Activated CD4-positive, alpha-beta T cell treated with anti-CD3 and anti-CD28 coated beads, Interleukin-10, Interleukin-2, amounts not matched to agents 100 ng/mL and 50 ng/mL, durations not matched to agents 16 hours and 8 hours (primary cell): ENCODE measurements around the gene HECW1.

ENCODE experiments used
- DNase-seq: peaks from one replicate; pipeline ENCODE4 v3.0.0-alpha.2; 2020

The HECW1 gene

DNA sequence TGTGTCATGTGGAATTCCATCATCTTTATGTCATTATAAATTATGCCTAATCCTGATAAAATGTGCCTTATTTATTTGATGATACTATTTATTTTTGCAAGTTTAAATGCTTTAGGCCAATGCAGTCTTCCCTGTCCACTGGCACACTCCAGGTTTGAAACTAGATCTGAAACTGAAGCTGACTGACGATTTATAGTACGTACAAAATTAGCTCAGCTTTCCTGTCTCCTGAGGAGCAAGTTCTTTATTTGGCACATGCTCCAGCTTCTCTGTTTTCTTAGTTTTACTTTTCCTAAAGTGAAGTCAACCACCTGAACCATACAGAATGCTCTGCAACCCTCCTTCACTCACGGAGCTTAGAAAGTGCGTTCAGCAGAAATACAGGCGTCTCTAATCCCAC is 164.1 kb downstream of the HECW1 start:
- DNase-seq: no peak

DNA sequence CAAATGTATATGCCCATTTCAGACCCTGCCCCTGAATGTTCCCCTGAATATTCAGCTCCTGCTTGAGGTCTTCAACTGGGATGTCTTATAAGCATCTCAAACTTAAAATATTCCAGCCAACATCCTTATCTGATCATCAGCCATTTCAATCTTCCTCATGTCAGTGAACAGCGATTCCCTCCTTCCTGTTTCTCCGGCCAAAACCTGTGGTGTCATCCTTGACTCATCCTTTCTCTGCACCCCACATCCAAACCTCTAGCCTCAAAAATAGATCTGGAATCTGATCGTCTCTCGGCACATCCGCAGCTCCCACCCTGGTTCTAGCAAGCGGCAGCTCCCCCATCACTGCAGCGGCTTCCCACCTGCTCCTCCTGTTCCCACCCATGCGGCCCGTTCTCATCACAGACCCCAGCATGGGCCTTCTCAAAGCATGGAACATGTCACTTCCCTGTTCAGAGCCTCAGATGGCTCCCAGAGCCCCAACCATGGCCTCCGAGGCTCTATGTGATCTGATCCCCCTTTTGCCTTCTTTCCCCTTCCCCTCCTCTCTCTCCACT is 165.7 kb downstream of the HECW1 start:
- DNase-seq: no peak

DNA sequence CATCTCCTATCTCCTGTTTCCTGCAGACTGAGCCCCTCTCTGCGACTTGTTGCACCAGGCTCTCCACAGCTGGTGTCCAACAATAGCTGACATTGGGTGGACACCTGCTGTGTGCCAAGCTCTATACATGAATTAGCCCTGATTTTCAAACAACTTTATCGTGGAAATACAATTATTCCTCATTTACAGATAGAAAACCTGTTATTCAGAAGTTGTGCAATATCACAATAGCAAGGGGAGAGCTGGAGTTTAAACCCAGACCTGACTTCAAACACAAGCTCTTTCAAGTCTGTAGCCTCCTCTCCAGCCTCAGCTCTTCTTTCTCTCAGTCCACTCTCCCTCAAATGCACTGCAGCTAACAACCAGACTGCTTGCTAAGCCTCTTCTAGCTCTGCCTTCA is 168.8 kb downstream of the HECW1 start:
- DNase-seq: no peak

DNA sequence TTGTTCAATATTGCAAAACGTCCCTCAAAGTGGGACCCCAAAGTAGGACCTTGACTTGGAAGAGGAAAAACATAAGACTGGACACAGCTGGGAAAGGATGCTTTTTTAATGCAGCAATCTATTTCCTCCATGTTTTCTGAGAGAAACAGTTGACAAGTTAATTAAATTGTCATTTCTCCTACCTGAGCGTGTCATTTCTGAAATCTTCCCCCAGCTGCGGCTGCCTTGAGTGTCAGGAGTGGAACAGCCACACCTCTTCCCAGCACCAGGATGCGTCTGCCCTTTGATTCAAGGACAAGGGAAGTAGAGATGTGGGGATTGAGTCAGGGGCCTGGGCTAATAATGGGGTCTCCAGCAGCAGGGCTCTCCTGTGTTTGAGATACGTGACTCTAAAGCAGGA is 171.3 kb downstream of the HECW1 start:
- DNase-seq: no peak

DNA sequence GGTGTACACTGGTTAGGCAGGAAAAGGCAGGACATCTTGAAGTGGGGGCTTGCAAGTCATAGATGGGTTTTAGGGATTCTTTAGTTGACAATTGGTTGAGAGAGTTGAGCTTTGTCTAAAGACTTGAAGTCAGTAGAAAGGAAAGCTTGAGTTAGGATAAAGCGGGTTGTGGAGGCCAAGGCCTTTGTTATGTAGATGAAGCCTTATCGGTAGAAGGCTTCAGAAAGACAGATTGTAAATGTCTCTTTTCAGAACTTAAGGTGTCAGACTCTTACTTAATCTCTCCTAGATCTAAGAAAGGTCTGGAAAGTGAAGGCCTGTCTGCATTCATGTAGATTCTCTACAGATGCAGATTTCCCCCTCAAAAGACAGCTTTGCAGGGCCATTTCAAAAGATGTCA is 177.4 kb downstream of the HECW1 start:
- no peak for DNase-seq

DNA sequence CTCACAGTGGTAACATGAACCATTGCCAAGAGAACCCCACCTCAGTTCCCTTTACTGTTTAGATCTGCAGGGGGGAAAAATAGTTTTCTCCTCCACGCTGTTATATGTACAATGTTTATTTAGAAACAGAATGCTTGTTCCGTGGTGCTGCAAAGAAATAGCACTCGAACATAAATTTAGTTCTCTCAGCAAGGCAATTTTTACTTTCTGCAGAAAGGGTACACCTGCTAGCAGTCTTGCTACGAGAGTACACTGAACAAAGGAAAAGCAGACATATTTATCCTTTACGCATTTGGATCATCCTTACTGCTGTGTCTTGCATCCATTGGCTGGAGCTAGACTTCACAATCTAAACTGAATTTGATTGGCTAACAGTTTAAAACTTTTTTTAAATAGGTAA is 178.5 kb downstream of the HECW1 start:
- DNase-seq: no peak

DNA sequence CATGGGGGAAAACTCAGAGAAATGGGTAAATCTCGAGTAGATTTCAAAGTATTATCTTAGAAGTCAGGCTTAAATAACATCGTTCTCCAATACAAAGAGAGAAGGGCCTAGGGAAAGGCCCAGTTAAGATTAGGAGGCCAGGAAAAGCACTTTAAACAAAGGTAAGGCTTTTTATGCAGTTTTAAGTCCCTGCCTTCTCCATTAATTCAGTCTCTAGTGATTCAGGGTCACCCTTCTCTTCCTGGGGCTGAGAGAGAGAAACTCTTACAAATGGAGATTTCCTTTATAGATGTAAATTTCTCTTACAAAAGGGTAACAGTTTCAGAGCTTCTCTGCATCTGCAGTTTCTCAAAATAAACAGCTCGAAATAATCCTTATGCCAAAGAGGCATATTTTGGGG is 179.3 kb downstream of the HECW1 start:
- DNase-seq: no peak

DNA sequence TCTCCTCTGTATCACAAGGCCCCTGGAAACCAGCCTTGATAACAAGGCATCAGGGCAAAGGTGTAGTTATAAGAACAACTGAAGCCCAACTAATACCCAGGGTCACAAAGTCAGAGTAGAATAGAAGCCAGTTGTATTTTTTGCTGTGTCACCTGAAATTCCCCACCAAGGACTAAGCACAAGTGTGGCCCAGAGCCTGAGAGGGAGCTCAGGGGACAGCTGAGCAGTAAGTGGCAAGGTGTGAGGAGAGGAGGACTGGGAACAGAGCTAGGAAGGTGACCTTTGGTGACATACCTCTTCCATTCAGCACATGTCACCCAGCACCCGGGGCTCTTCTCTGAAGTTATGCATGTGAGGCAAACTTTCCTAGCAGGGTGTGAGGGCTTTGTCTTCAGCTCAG is 179.9 kb downstream of the HECW1 start:
- DNase-seq: no peak

DNA sequence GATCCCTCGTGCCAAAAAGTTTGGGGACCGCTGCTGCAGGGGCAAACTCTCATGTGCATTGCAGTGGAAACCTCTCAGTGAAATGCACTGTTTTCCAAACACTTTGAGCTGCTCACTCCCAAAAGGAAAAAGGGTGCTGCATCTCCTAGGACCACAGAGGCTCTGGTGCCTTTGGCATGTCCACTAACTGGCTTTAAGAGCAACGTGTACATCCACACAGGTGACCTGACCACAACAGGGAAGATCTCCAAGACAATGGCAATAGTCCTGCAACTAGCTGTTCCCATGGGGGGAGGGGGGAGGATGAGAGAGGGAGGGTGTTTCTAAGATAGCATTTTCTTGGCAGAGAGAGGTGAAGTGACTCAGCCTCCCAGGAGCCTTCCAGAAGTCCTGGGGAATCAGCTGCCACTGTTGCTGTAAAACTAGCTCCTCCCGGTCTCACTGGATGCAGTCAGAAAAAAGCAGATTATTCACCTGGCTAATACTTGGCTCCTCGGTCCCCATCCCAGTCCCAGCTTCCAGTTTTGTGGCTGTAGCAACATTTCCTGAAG is 181.7 kb downstream of the HECW1 start:
- DNase-seq: no peak

DNA sequence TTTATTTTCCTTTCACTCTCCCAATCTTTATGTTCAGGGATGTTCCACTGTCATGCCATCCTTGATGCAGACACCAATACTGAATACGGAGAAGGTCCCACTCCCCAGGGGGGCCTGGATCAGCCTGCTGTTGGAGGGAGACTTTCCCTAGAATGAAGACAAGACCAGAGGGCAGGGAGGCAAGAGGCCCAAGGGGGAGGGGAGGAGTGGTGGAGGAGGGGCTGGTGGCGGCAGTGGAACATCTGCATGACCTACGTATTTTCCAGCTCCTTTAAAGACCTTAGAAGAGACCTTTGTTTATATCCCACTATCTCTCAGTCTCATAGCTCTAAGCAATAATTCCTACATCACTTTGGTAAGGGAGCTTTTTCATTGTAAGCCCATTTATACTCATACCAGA is 183.0 kb downstream of the HECW1 start:
- DNase-seq: no peak

DNA sequence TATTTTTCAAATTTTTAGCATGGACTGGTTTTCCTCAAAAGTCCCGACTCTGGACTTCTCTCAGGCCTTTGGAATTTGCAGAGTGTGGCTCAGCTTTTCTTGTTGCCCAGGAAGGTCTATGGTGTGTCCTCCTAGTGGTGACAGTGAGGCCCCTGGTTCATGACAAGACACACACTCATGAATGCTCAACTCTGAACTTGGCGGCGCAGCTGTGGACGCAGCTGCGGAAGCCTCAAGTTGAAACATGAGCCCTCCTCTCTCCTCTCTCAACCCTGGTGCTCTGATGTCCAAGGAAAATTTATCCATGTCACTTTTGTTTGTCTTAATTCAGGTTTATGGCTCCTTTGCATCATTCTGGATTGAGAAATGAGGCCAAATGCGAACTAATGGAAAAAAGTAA is 183.9 kb downstream of the HECW1 start:
- no peak for DNase-seq

DNA sequence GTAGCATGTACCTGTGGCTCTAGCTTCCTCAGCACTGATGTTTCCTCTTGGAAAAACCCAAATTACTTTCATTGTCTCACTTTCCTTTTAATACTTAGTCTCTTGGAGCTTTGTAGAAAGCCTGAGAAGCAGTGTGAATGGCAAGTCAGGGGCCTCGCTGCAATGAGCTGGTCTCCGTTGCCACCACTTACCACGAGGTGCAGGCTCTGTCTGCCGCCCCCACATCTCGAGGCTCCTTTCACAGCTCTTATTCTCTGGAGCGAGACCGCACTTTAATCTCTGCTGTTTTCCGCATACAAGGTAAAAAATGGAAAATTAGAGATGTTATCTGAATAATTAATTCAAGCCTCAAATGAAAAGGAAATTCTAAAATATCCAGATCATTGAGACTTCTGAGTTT is 186.2 kb downstream of the HECW1 start:
- no peak for DNase-seq

DNA sequence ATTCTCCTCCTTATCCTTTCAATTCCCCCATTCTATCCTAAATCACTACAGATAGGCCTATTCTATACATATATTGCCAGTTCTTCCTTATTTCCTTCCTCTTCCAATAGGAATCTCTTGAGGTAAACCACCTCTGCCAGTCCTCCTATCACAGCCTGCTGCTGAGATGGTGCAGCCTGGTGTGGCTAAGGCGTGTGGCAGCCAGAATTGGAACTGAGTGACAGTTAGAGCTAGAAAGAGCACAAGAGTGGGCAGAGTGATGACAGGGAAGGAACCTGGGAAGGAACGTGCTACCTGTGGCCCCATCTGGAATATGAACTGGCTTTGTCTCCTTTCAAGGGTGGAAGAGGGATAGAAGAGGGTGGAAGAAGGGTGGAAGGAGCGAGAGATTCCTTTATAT is 187.7 kb downstream of the HECW1 start:
- no peak for DNase-seq

DNA sequence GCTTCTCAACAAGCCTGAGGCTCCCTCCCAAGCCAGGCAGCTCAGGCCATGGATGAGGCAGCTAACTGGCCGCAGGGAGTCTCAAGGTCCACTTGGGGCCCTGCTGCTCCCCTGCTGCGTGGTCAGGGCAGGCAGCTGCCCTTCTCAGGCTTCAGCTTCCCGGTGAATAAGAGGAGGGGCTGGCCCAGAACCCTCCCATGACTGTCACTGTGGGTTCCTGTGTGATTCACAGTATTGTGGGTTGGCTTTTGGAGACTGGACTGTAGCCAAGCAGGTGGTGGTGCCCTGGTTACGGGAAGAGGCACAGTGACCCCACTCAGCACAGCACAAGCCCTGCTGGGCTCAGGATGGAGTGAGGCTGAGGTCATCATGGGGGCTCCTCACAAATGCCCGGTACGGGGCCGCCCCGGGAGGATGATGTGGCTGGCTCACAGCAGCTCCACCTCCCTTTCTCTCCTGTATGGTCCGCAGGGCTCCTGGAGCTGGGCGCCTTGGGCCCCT is 189.8 kb downstream of the HECW1 start:
- peak; percentile 39 for DNase-seq

DNA sequence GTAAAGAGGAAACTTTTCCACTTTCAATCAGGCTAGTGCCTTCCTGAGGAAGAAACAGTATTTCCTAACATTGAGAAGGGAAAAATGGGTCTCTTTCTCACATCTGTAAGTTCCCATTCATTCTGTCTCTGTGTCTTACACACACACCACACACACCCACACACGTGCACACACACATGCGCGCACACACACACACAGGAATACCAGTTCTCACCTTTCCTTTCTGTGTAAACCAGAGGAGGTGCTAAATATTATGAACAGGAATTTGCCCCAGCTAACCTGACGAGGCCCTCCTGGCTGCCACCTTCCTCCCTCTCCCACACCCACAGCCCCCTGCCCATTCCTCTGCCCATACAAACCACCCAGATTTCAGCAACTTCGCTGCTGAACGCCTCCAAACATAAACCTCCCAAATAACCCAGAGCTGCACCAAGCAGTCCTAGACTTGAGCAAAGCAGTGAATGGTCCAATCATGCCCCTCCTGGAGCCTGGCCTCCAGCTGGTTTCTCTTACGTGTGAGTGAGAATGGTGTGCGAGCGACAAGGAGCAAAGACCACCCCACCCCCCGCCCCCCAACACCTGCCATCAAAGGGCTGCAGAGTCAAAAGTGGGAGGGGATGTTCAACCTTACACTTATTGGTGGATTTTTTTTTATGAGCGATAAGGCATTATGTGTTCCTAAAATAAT is 190.5 kb downstream of the HECW1 start:
- DNase-seq: no peak

DNA sequence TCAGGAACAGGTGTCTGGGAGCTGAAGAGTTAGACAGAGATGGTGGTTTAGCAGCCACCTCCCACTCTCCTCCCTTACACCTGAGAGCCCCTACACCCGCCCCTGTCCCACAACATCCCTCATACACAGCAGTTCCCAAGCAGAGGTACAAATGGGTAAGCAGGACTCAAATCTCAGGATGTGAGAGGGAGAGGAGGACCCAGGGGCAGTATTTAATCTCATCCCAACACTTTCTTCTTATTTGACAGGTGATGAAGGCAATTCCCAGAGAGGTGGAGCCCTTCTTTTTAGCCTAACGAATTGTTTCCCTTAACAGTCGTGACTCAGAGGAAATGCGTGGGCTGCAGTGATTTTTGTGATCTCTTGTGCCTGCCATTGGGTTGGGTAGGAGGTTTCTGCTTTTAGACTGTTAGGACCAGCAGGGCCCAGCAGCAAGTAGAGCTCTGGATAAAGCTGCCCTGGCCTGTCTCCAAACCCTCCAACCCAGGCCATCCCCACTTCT is 191.3 kb downstream of the HECW1 start:
- peak; percentile 54 for DNase-seq

DNA sequence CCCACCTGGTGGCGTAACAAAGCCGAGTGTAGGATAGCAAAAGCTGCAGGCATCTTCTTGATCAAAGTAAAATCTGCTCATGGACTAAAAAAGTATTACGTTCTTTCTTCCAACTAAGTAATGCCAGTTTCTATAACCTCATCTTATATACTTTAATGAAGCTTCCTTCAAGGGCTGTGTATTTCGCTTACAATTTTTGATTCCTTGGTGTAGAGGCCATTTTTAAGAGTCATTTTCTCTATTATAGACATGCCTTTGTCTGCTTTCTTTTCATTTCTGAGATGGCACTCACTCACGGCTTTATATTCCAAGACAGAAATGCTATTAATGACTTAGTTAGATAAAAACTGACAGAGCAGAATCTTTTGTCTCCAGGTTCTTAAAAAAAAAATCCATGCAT is 194.0 kb downstream of the HECW1 start:
- DNase-seq: no peak

DNA sequence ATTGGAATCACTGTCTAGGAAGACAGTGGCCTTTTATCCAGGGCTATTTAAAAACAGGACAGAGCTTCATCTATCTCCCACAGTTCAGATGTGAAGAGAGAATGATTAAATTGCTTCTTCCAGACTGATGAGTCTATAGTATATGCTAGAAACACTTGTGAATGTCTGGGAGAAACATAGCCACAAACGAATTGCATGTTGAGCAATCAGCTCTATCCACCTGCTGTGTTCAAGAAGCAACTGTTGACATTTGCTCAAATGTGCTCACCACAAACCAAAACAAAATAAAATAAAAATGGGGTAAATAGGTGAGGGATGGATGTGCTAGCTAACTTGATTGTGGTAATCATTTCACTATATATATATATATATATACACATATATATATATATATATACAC is 195.1 kb downstream of the HECW1 start:
- no peak for DNase-seq

DNA sequence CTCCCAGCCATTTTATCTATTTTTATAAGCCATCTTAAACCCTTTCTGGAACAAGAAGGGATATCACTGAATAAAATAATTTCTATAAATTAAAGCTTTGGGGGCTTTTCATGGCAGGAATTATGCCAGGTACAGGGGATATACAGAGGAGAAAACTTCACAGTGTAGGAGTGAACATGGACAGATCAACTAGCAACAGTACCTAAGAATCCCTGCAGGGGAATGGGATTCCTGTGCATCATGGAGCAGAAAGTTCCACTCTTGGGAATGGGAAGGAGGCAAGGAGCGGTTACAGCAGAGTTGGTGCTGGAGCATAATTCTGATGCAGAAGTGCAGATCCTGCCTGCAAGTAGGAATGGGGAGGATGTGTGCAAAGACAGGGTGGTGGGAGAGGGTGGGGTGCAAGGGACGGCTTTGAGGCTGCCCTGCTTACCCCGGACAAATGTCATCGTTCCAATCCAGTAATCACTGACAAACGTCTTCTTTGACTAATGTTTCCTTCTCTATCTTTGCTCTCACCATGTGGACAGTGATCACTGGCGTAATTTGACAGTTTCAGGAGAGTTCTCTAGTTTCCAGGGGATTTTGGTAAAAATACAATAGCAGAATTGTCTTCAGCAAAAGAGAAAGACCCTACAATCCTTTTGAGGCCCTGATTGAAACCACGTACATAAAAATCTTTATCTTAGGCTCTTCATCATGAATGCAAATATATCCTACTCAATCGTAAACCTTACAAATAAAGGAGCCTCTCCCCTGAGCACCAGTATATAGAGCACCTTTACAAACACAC is 196.7 kb downstream of the HECW1 start:
- DNase-seq: no peak

DNA sequence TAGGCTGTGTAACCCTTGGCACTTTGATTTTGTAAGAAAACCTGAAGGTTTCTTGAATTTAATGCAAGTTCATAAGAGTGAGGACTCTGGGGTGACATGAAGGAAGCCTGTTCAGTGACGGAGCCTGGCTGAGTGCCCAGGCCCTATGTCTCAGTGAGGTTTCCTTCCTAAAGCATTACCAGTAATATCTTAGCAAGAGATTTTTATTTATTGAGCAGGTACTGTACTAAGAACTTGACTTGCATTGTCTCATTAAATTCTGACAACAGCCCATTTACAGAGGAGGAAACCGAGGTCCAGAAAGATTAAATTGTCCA is 197.2 kb downstream of the HECW1 start:
- DNase-seq: no peak

DNA sequence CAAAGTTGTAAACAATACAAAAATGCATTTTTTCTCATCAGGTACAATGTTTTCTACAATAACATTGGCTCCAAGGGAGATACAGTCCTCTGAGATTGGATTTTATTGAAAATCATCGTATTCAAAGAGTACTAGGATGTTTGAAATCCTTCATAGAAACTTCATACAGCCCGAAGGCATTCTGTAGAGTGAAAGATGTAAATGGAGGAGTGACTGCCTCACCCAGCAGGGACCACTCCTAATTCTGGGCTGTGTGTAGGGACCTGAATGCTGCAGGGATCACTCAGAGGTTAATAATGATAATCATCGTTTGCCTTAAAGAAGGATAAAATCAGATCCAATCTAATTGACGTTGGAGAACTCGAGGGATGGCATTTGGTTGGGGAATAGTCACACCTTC is 198.6 kb downstream of the HECW1 start:
- DNase-seq: no peak

DNA sequence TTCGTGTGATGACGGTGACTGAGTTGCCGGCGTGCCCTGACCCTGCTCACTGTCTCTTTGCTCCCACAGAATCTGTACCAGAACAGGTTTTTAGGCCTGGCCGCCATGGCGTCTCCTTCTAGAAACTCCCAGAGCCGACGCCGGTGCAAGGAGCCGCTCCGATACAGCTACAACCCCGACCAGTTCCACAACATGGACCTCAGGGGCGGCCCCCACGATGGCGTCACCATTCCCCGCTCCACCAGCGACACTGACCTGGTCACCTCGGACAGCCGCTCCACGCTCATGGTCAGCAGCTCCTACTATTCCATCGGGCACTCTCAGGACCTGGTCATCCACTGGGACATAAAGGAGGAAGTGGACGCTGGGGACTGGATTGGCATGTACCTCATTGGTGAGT is 199.2 kb downstream of the HECW1 start:
- no peak for DNase-seq

DNA sequence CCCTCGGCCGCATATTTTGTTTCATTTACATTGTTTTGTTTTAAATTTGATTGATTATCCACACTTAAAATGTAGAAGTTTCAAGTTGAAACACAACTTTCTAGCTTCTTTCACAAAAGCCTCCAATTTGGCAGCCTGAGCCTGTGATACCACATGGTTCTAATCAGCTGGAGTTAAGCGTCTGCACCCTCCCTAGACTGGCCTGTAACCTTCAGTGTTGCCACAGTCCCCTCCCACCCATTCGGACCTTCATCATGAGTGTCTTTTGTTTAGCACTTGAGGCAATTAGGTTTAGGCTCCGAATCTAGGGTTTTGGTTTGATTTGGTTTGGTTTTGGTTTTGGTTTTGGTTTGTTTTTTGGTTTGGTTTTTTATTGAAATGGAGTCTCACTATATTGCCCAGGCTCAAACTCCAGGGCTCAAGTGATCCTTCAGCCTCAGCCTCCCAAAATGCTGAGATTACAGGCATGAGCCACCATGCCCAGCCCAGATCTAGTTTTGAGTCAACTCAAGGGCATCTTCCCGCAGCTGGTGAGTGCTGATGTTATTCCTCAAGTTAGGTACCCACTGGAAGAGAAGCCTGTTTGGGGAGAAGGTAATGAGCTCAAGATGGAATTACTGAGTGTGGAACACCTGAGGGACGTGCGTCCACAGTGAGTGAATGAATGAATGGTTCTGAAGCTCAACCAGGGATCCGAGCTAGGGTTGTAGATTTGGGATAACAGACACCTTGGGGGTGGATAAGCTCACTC is 201.4 kb downstream of the HECW1 start:
- DNase-seq: peak; percentile 54
